Transverse colon (tissue), 4 donors: ENCODE data around the gene ZNF583. TPM values are rescaled to one million over a fixed set of nuclear protein-coding genes. Genes with fewer than 3 reads are reported as not detected.

Experiments used
- DNase-seq: peaks from one replicate; pipeline ENCODE4 v3.0.0-alpha.2; 2019
- H3K27ac ChIP-seq, 4 donors: fragments of 200-600 bp; sonication (generic); 2 replicates each; pipeline ENCODE4 v1.5.1; 2016 to 2018; ENCODE audit warnings: inconsistent platforms in 4 of 4
- H3K27me3 ChIP-seq: fragments of 200-600 bp; sonication (generic); 2 replicates; pipeline ENCODE4 v1.5.1; 2017; ENCODE audit warnings: inconsistent platforms
- H3K36me3 ChIP-seq, 4 donors: fragments of 200-600 bp; sonication (generic); 2 replicates each; pipeline ENCODE4 v1.5.1; 2017 to 2019; ENCODE audit warnings: inconsistent platforms in 4 of 4
- H3K4me1 ChIP-seq, 4 donors: fragments of 200-600 bp; sonication (generic); 2 replicates each; pipeline ENCODE4 v1.5.1; 2017 to 2020; ENCODE audit warnings: inconsistent platforms in 4 of 4
- H3K4me3 ChIP-seq, 4 donors: fragments of 200-600 bp; sonication (generic); 1 replicate in 1 of 4; 2 replicates in 3 of 4; pipeline versions ENCODE4 v1.5.1 to v1.6.1; 2017 to 2019; ENCODE audit warnings: inconsistent platforms in 4 of 4
- H3K9me3 ChIP-seq, 2 donors: fragments of 200-600 bp; sonication (generic); 2 replicates each; pipeline ENCODE4 v1.5.1; 2017 to 2019; ENCODE audit warnings: inconsistent platforms in 2 of 2
- EP300 ChIP-seq: sonication (generic); formaldehyde crosslinking; IDR thresholded peaks from one replicate; pipeline ENCODE4 v1.6.1; 2017; ENCODE audit warnings: antibody characterized with exemption, low read depth
- POLR2A ChIP-seq: fragments of 450-650 bp; IDR thresholded peaks from one replicate; pipeline ENCODE4 v1.6.1; 2016; ENCODE audit warnings: antibody characterized with exemption, mild to moderate bottlenecking, moderate library complexity
- POLR2AphosphoS5 ChIP-seq, 3 donors: sonication (generic); formaldehyde crosslinking; IDR thresholded peaks; one replicate each; pipeline ENCODE4 v1.6.1; 2016; ENCODE audit warnings: antibody characterized with exemption in 3 of 3
- WGBS, 2 donors: methylation state at CpG; one replicate each; pipeline ENCODE4 v1.1.5; 2018; ENCODE audit warnings: low coverage in 1 of 2; 5-methylcytosine and 5-hydroxymethylcytosine counted together
- in situ Hi-C, 4 donors: fragments of 200-750 bp; cut with MboI; loops; one replicate each; pipeline versions ENCODE4 v1.15.0 to v1.15.1; 2017; ENCODE audit warnings: low sequenced_read_pairs in 3 of 4, low pct_ligation_motif_present in 1 of 4, low pct_unique_long_range_greater_than_20kb in 1 of 4
- intact Hi-C: fragments of 100-400 bp; cut with DNase I; formaldehyde crosslinking; loops from one replicate; pipeline ENCODE4 v1.15.1; 2023; ENCODE audit warnings: low total_unique reads
- total RNA-seq, 4 donors: library from RNA; depleted of rRNA; stranded (reverse); fragments of >200 nt; gene quantifications; one replicate each; pipeline ENCODE4 v1.1.0, GENCODE V29; 2016
- TF ChIP-seq, protein P1 (sequence below), 5 experiments: fragments of 200-600 bp in 3 of 5; fragments of 450-650 bp in 2 of 5; sonication (generic) in 3 of 5; IDR thresholded peaks; 1 replicate in 2 of 5; 2 replicates in 3 of 5; pipeline ENCODE4 v1.5.1; 2016 to 2017; ENCODE audit warnings: antibody characterized with exemption in 5 of 5, inconsistent platforms in 3 of 5, mild to moderate bottlenecking in 2 of 5, moderate library complexity in 1 of 5

Gene ZNF583
- total RNA-seq, 4 donors from 2014 or later = 3.3 to 4.1 (median 3.5) TPM

DNA sequence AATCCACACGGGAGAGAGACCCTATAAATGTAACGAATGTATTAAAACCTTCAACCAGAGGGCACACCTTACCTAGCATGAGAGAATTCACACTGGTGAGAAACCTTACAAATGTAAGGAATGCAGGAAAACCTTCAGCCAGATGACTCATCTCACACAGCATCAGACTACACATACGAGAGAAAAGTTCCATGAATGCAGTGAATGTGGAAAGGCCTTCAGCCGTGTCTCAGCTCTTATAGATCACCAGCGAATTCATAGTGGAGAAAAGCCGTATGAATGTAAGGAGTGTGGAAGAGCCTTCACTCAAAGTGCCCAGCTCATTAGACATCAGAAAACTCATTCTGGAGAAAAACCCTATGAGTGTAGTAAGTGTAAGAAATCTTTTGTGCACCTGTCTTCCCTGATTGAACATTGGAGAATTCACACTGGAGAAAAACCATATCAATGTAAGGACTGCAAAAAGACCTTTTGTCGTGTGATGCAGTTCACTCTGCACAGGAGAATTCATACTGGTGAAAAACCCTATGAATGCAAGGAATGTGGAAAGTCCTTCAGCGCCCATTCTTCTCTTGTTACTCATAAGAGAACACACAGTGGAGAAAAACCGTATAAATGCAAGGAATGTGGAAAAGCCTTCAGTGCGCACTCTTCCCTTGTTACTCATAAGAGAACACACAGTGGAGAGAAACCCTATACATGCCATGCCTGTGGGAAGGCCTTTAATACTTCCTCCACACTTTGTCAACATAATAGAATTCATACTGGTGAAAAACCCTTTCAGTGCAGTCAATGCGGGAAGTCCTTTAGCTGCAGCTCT lies 26.8 kb upstream of the ZNF583 start:
- H3K9me3 ChIP-seq = peaks cover 26 to 67% of the 10 kb centered on the region in 2 donors
- H3K36me3 ChIP-seq = peaks cover 0 to 54% (median 27%) of the 10 kb centered on the region in 4 donors
- TF ChIP-seq POLR2AphosphoS5 (IDR thresholded peaks at IDR 0.05) = no peak
- TF ChIP-seq EP300 = no peak
- TF ChIP-seq, protein P1, sequence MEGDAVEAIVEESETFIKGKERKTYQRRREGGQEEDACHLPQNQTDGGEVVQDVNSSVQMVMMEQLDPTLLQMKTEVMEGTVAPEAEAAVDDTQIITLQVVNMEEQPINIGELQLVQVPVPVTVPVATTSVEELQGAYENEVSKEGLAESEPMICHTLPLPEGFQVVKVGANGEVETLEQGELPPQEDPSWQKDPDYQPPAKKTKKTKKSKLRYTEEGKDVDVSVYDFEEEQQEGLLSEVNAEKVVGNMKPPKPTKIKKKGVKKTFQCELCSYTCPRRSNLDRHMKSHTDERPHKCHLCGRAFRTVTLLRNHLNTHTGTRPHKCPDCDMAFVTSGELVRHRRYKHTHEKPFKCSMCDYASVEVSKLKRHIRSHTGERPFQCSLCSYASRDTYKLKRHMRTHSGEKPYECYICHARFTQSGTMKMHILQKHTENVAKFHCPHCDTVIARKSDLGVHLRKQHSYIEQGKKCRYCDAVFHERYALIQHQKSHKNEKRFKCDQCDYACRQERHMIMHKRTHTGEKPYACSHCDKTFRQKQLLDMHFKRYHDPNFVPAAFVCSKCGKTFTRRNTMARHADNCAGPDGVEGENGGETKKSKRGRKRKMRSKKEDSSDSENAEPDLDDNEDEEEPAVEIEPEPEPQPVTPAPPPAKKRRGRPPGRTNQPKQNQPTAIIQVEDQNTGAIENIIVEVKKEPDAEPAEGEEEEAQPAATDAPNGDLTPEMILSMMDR (IDR thresholded peaks at IDR 0.05) = no peak
- TF ChIP-seq POLR2A = no peak
- DNase-seq = no peak
- no peaks in the 10 kb centered on the region for H3K4me1 ChIP-seq
- no peak overlapping the region for H3K27ac ChIP-seq
- in situ Hi-C loops = no loop called here
- WGBS, 2 donors = 85 to 96% methylated on average over 8 to 11 of the region's 11 CpGs
- intact Hi-C loops = no loop called here
- H3K4me3 ChIP-seq = no peak overlapping the region
- no peaks in the 10 kb centered on the region for H3K27me3 ChIP-seq

DNA sequence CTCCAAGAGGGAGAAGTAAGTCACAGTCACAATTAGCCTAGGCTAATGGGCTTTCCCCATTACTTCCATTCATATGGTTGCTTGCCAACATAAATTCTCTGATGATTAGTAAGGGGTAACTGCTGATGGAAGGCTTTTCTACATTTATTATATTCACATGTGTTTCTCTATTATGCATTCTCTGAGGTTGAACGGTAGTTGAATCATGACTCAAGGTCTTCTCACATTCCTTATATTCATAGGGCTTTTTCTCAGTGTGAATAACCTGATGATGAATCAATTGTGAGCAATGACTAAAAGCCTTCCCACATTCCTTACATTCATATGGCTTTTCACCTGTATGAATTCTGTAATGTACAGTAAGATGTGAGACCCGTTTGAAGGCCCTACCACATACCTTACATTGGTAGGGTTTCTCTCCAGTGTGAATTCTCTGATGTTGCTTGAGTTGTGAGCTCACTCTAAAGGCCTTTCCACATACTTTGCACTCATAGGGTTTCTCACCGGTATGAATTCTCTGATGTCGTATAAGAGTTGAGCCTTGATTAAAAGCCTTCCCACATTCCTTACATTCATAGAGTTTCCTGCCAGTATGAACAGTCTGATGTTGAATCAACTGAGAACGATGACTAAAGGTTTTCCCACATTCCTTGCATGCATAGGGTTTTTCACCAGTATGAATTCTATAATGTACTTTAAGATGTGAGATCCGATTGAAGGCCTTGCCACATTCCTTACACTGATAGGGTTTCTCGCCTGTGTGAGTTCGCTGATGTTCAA lies 20.1 kb upstream of the ZNF583 start:
- no peaks in the 10 kb centered on the region for H3K4me1 ChIP-seq
- H3K36me3 ChIP-seq = peaks cover 0 to 43% (median 2%) of the 10 kb centered on the region in 4 donors
- in situ Hi-C loops (no loop called here), intact Hi-C loops (no loop called here)
- no peak for DNase-seq
- TF ChIP-seq, protein P1 (IDR thresholded peaks at IDR 0.05) = no peak
- TF ChIP-seq POLR2A (no peak), EP300 (no peak), POLR2AphosphoS5 (IDR thresholded peaks at IDR 0.05) (no peak)
- H3K4me3 ChIP-seq = no peak overlapping the region
- WGBS, 2 donors = 90 to 98% methylated on average over 7 to 8 of the region's 8 CpGs
- no peaks in the 10 kb centered on the region for H3K27me3 ChIP-seq
- H3K27ac ChIP-seq = no peak overlapping the region
- peaks cover 24 to 49% of the 10 kb centered on the region in 2 donors for H3K9me3 ChIP-seq

DNA sequence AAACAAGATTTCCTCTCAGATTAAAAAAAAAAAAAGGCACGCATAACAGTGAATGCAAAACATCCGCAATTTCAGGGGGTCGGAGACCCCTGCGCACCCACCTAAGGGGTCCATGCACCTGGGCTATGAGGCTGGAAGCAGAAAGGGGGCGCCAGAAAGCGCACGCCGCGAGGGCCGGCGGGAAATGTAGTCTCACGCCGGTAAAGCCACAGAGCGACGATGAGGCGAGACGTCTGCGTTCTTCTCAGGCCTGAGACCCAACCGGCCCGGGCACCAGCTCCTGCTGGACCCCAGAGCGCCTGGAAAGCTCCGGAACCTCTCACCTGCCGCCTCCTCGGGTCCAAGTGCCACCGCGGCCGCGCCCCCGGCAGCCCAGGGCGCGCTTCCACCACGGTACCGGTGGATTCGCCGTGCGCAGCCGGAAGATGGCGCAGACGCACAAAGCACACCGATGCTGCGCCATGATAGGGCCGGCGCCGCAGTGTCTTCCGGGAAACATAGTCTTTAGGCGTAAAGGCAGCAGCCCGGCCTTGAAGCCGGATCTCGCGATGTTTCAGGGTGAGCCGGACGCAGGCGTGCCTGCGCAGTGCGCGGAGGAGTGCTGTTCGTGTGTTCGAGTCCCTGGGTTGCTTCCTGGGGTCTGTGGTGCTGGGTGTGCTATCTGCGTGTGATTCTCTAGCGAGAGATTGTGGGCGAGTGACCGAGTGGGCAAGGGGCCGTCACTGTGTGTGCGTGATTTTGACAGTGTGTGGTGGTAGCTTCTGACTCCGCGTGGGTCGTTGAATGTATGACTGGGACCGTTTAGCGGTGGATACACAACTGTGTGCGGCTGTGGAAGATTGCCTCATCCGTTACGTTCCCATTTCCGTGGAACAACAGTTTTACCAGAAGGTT lies 10.8 kb upstream of the ZNF583 start, which contains the start of gene ZNF582:
TSS of gene ZNF582 (minus strand) at position 416 of the 894 bp plus-strand sequence. CDS start 1,782 bp downstream, outside the sequence.
- Histone ChIP-seq H3K4me1 (peaks cover 0 to 5% (median 0%) of the 10 kb centered on the region in 4 donors), H3K4me3 (peak within 1 kb of the TSS; percentile 36 to 80 (median 52)), H3K36me3 (peaks cover 0 to 10% (median 0%) of the 10 kb centered on the region in 4 donors), H3K27me3 (no peaks in the 10 kb centered on the region), H3K9me3 (peaks cover 12 to 13% of the 10 kb centered on the region in 2 donors), H3K27ac (peak within 1 kb of the TSS; percentile 78 to 91 (median 86))
- in situ Hi-C loops = no loop called here
- WGBS, 2 donors = 9 to 14% methylated on average over 7 to 71 of the region's 73 CpGs
- intact Hi-C loops = no loop called here
- peak; percentile 92 for DNase-seq
- TF ChIP-seq POLR2AphosphoS5 (IDR thresholded peaks at IDR 0.05) (peak; percentile 31 to 66 (median 58)), EP300 (no peak), POLR2A (peak; percentile 33)
- TF ChIP-seq, protein P1 (IDR thresholded peaks at IDR 0.05) = peak; percentile 53 to 66 (median 55)
